ENCODE results near the gene EPS15. TPM values are rescaled to one million over a fixed set of nuclear protein-coding genes. Genes with fewer than 3 reads are reported as not detected.
"Not testable (repeated sequence)": the region's sequence is repeated elsewhere in the genome, so short reads cannot be mapped to it uniquely, and the experiment has no call there.

The EPS15 gene
- total RNA-seq, 1 donor from 2014 or later = 120 TPM

- Mint-ChIP-seq H3K27ac (ENCODE audit: unreplicated experiment) (peak overlapping the region; percentile 51), H3K36me3 (ENCODE audit: low read depth, unreplicated experiment) (peaks cover 13% of the 10 kb centered on the region)
- TF ChIP-seq CTCF (IDR thresholded peaks at IDR 0.05; ENCODE audit: unreplicated experiment) = no peak
These were observed 101.3 kb downstream of the EPS15 start for GRCh38 chr1:51417496-51418383.

GRCh38 chr1:51416910-51417309, 102.2 kb downstream of the EPS15 start:
- TF ChIP-seq CTCF (IDR thresholded peaks at IDR 0.05; ENCODE audit: unreplicated experiment) = no peak
- H3K27ac Mint-ChIP-seq (ENCODE audit: unreplicated experiment) = peak overlapping the region; percentile 13
- peaks cover 18% of the 10 kb centered on the region for H3K36me3 Mint-ChIP-seq (ENCODE audit: low read depth, unreplicated experiment)
- peaks cover 52% of the 10 kb centered on the region for H3K4me1 Mint-ChIP-seq (ENCODE audit: unreplicated experiment)
- DNase-seq (ENCODE audit: low spot score) = no peak
- no peaks in the 10 kb centered on the region for H3K9me3 Mint-ChIP-seq (ENCODE audit: unreplicated experiment)
- no peak overlapping the region for H3K4me3 Mint-ChIP-seq (ENCODE audit: unreplicated experiment)
- no peaks in the 10 kb centered on the region for H3K27me3 Mint-ChIP-seq (ENCODE audit: unreplicated experiment)

More at GRCh38 chr1:51417496-51418383, 101.3 kb downstream of the EPS15 start:
- no peak for DNase-seq (ENCODE audit: low spot score)
- Mint-ChIP-seq H3K9me3 (ENCODE audit: unreplicated experiment) (no peaks in the 10 kb centered on the region), H3K4me1 (ENCODE audit: unreplicated experiment) (peaks cover 58% of the 10 kb centered on the region), H3K4me3 (ENCODE audit: unreplicated experiment) (peak overlapping the region; percentile 64), H3K27me3 (ENCODE audit: unreplicated experiment) (no peaks in the 10 kb centered on the region)

- Mint-ChIP-seq H3K27me3 (ENCODE audit: unreplicated experiment) (no peaks in the 10 kb centered on the region), H3K36me3 (ENCODE audit: low read depth, unreplicated experiment) (peaks cover 22% of the 10 kb centered on the region), H3K9me3 (ENCODE audit: unreplicated experiment) (no peaks in the 10 kb centered on the region), H3K4me1 (ENCODE audit: unreplicated experiment) (peaks cover 53% of the 10 kb centered on the region), H3K4me3 (ENCODE audit: unreplicated experiment) (peak overlapping the region; percentile 16), H3K27ac (ENCODE audit: unreplicated experiment) (no peak overlapping the region)
- DNase-seq (ENCODE audit: low spot score) = no peak
- TF ChIP-seq CTCF (IDR thresholded peaks at IDR 0.05; ENCODE audit: unreplicated experiment) = no peak
These were observed 103.1 kb downstream of the EPS15 start for GRCh38 chr1:51415963-51416362.

- no peak for DNase-seq (ENCODE audit: low spot score)
- no peak for TF ChIP-seq CTCF (IDR thresholded peaks at IDR 0.05; ENCODE audit: unreplicated experiment)
- Mint-ChIP-seq H3K4me1 (ENCODE audit: unreplicated experiment) (peaks cover 49% of the 10 kb centered on the region), H3K27me3 (ENCODE audit: unreplicated experiment) (no peaks in the 10 kb centered on the region), H3K4me3 (ENCODE audit: unreplicated experiment) (no peak overlapping the region), H3K27ac (ENCODE audit: unreplicated experiment) (no peak overlapping the region), H3K36me3 (ENCODE audit: low read depth, unreplicated experiment) (peaks cover 22% of the 10 kb centered on the region), H3K9me3 (ENCODE audit: unreplicated experiment) (no peaks in the 10 kb centered on the region)
These were observed 104.3 kb downstream of the EPS15 start for GRCh38 chr1:51414811-51415210.

- Mint-ChIP-seq H3K4me1 (ENCODE audit: unreplicated experiment) (peaks cover 38% of the 10 kb centered on the region), H3K27ac (ENCODE audit: unreplicated experiment) (peak overlapping the region; percentile 75), H3K4me3 (ENCODE audit: unreplicated experiment) (peak overlapping the region; percentile 37), H3K36me3 (ENCODE audit: low read depth, unreplicated experiment) (peaks cover 39% of the 10 kb centered on the region)
- DNase-seq (ENCODE audit: low spot score); H3K27me3 Mint-ChIP-seq (ENCODE audit: unreplicated experiment); H3K9me3 Mint-ChIP-seq (ENCODE audit: unreplicated experiment): not testable (repeated sequence)
These were observed 107.2 kb downstream of the EPS15 start for GRCh38 chr1:51411820-51412219.

All from endothelial cell (in vitro differentiated cells).